ENCODE data around the gene ADGRB3.

Gene ADGRB3

GRCh38 chr6:68680264-68680663, 45.2 kb downstream of the ADGRB3 start:
- Histone ChIP-seq H3K9ac (ENCODE audit: low read length) (no peak overlapping the region), H3K4me3 (ENCODE audit: low read length) (no peak overlapping the region), H3K9me3 (ENCODE audit: control insufficient read depth, low read length) (no peaks in the 10 kb centered on the region), H3K36me3 (ENCODE audit: control insufficient read depth, insufficient read depth, low read length) (no peaks in the 10 kb centered on the region), H3K27me3 (ENCODE audit: control insufficient read depth, insufficient read depth, low read length) (no peaks in the 10 kb centered on the region), H3K4me1 (ENCODE audit: control insufficient read depth, insufficient read depth, low read length) (no peaks in the 10 kb centered on the region)

- Histone ChIP-seq H3K9ac (ENCODE audit: low read length) (no peak overlapping the region), H3K4me3 (ENCODE audit: low read length) (no peak overlapping the region), H3K4me1 (ENCODE audit: control insufficient read depth, insufficient read depth, low read length) (no peaks in the 10 kb centered on the region), H3K36me3 (ENCODE audit: control insufficient read depth, insufficient read depth, low read length) (no peaks in the 10 kb centered on the region), H3K27me3 (ENCODE audit: control insufficient read depth, insufficient read depth, low read length) (no peaks in the 10 kb centered on the region), H3K9me3 (ENCODE audit: control insufficient read depth, low read length) (no peaks in the 10 kb centered on the region)
Observed at GRCh38 chr6:68689910-68690309, 54.8 kb downstream of the ADGRB3 start.

DNA sequence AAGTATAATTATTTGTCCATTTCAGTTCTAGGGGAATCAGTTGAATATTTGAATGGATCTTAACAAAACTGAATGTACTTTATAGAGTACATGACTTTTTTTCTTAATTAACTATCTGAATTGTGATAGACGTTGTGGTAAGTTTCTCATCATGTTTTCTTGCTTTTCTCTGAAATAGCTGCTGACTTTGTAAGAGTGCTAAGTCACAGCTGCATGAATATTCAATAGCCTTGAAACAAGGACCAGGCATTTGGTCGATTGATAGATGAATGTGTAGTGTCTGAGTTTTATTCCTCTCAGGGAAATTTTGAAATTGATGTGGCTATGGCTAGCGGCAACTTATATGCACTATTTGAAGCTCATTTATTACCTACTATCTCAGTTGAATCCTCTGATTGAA, 56.0 kb downstream of the ADGRB3 start:
- H3K4me3 ChIP-seq (ENCODE audit: low read length), result no peak overlapping the region
- no peaks in the 10 kb centered on the region for H3K36me3 ChIP-seq (ENCODE audit: control insufficient read depth, insufficient read depth, low read length)
- H3K4me1 ChIP-seq (ENCODE audit: control insufficient read depth, insufficient read depth, low read length), result no peaks in the 10 kb centered on the region
- no peak overlapping the region for H3K9ac ChIP-seq (ENCODE audit: low read length)
- no peaks in the 10 kb centered on the region for H3K27me3 ChIP-seq (ENCODE audit: control insufficient read depth, insufficient read depth, low read length)
- H3K9me3 ChIP-seq (ENCODE audit: control insufficient read depth, low read length), result no peaks in the 10 kb centered on the region

- no peaks in the 10 kb centered on the region for H3K4me1 ChIP-seq (ENCODE audit: control insufficient read depth, insufficient read depth, low read length)
- no peak overlapping the region for H3K4me3 ChIP-seq (ENCODE audit: low read length)
- H3K9me3 ChIP-seq (ENCODE audit: control insufficient read depth, low read length), result no peaks in the 10 kb centered on the region
- no peaks in the 10 kb centered on the region for H3K36me3 ChIP-seq (ENCODE audit: control insufficient read depth, insufficient read depth, low read length)
- H3K9ac ChIP-seq (ENCODE audit: low read length), result no peak overlapping the region
- H3K27me3 ChIP-seq (ENCODE audit: control insufficient read depth, insufficient read depth, low read length), result no peaks in the 10 kb centered on the region
Observed at GRCh38 chr6:68693271-68693670, 58.2 kb downstream of the ADGRB3 start.

DNA sequence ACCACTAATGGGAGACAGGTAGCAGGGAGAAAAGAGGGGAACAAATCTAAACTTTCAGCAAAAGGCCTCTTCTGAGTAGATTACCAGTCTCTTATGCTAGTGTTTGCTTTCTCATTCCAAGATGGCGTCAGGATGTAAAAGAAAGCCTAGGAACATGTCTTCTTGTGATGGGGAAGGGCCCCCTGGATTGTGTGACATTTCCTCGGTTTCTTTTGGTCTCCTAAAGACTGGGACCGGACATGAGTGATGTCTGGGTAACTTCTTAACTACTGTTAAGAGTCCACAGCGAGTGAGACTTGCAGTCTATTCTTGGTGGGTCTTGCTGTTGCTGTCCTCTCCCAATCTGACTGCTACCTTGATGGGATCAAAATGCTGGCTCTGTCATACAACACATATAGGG, 60.3 kb downstream of the ADGRB3 start:
- Histone ChIP-seq H3K4me3 (ENCODE audit: low read length) (no peak overlapping the region), H3K4me1 (ENCODE audit: control insufficient read depth, insufficient read depth, low read length) (no peaks in the 10 kb centered on the region), H3K9ac (ENCODE audit: low read length) (no peak overlapping the region), H3K27me3 (ENCODE audit: control insufficient read depth, insufficient read depth, low read length) (no peaks in the 10 kb centered on the region), H3K36me3 (ENCODE audit: control insufficient read depth, insufficient read depth, low read length) (no peaks in the 10 kb centered on the region), H3K9me3 (ENCODE audit: control insufficient read depth, low read length) (no peaks in the 10 kb centered on the region)

DNA sequence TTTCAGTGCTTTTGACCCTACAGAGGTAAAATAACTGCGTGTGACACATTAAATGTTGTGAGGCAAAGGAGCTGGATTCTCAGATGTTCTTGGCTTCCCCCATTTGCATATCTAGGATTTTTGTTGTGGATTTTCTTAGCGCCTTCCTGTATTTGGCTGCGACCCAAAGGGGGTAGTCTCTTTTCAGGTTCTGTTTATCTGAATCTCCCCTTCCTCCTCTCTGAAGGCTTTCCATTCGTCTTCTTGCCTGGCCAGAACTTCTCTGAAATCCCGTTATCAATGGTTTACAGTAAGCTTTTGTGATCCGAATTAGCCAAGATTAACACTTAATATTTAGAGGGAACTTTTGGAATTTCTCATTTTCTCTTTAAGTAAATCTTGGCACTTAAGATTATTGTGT, 60.8 kb downstream of the ADGRB3 start:
- Histone ChIP-seq H3K9me3 (ENCODE audit: control insufficient read depth, low read length) (no peaks in the 10 kb centered on the region), H3K4me1 (ENCODE audit: control insufficient read depth, insufficient read depth, low read length) (no peaks in the 10 kb centered on the region), H3K36me3 (ENCODE audit: control insufficient read depth, insufficient read depth, low read length) (no peaks in the 10 kb centered on the region), H3K27me3 (ENCODE audit: control insufficient read depth, insufficient read depth, low read length) (no peaks in the 10 kb centered on the region), H3K9ac (ENCODE audit: low read length) (no peak overlapping the region), H3K4me3 (ENCODE audit: low read length) (no peak overlapping the region)

GRCh38 chr6:68697394-68697793, 62.3 kb downstream of the ADGRB3 start:
- Histone ChIP-seq H3K27me3 (ENCODE audit: control insufficient read depth, insufficient read depth, low read length) (no peaks in the 10 kb centered on the region), H3K9ac (ENCODE audit: low read length) (no peak overlapping the region), H3K4me3 (ENCODE audit: low read length) (no peak overlapping the region), H3K36me3 (ENCODE audit: control insufficient read depth, insufficient read depth, low read length) (no peaks in the 10 kb centered on the region), H3K4me1 (ENCODE audit: control insufficient read depth, insufficient read depth, low read length) (no peaks in the 10 kb centered on the region), H3K9me3 (ENCODE audit: control insufficient read depth, low read length) (no peaks in the 10 kb centered on the region)

DNA sequence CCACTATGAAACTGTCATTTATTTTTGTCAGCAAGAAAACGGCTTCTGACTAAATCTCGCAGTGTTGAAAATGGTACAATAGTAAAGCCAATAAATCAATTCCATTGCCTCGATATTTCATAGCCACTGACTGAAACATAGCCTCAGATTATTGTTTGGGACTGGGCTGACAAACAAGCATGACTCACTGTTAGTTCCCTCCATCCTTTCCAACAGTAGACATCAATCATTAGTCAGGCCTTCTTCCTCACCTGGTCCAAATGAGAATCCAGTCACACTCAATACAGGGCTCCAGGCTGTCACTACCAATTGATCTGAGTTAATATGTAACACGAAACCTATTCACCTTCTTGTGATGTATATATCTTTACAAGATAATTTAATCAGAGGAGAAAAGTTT, 66.1 kb downstream of the ADGRB3 start:
- Histone ChIP-seq H3K27me3 (ENCODE audit: control insufficient read depth, insufficient read depth, low read length) (no peaks in the 10 kb centered on the region), H3K4me3 (ENCODE audit: low read length) (no peak overlapping the region), H3K36me3 (ENCODE audit: control insufficient read depth, insufficient read depth, low read length) (no peaks in the 10 kb centered on the region), H3K4me1 (ENCODE audit: control insufficient read depth, insufficient read depth, low read length) (no peaks in the 10 kb centered on the region), H3K9me3 (ENCODE audit: control insufficient read depth, low read length) (no peaks in the 10 kb centered on the region), H3K9ac (ENCODE audit: low read length) (no peak overlapping the region)

GRCh38 chr6:68704485-68704884, 69.4 kb downstream of the ADGRB3 start:
- H3K9ac ChIP-seq (ENCODE audit: low read length), result no peak overlapping the region
- no peaks in the 10 kb centered on the region for H3K27me3 ChIP-seq (ENCODE audit: control insufficient read depth, insufficient read depth, low read length)
- H3K4me3 ChIP-seq (ENCODE audit: low read length), result no peak overlapping the region
- H3K36me3 ChIP-seq (ENCODE audit: control insufficient read depth, insufficient read depth, low read length), result no peaks in the 10 kb centered on the region
- no peaks in the 10 kb centered on the region for H3K9me3 ChIP-seq (ENCODE audit: control insufficient read depth, low read length)
- no peaks in the 10 kb centered on the region for H3K4me1 ChIP-seq (ENCODE audit: control insufficient read depth, insufficient read depth, low read length)

DNA sequence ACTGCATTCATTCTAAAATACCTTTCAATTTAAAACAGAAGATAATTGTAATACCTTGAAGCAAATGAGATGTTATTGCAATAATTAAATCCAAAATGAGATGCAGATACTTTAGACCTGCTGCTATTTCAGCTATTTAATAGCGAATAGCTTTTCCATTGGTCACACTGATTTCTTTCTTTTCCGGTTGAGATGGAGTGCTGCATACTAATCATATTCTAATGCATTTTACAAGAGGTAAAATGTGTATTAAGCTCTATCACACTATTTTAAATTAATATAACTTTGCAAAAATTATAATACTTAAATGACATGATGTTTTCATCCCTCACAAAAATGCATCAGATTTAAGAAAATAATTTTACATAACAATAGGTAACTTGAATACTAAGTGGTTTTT, 74.0 kb downstream of the ADGRB3 start:
- H3K9ac ChIP-seq (ENCODE audit: low read length), result no peak overlapping the region
- no peaks in the 10 kb centered on the region for H3K36me3 ChIP-seq (ENCODE audit: control insufficient read depth, insufficient read depth, low read length)
- no peaks in the 10 kb centered on the region for H3K4me1 ChIP-seq (ENCODE audit: control insufficient read depth, insufficient read depth, low read length)
- no peaks in the 10 kb centered on the region for H3K9me3 ChIP-seq (ENCODE audit: control insufficient read depth, low read length)
- no peak overlapping the region for H3K4me3 ChIP-seq (ENCODE audit: low read length)
- no peaks in the 10 kb centered on the region for H3K27me3 ChIP-seq (ENCODE audit: control insufficient read depth, insufficient read depth, low read length)

DNA sequence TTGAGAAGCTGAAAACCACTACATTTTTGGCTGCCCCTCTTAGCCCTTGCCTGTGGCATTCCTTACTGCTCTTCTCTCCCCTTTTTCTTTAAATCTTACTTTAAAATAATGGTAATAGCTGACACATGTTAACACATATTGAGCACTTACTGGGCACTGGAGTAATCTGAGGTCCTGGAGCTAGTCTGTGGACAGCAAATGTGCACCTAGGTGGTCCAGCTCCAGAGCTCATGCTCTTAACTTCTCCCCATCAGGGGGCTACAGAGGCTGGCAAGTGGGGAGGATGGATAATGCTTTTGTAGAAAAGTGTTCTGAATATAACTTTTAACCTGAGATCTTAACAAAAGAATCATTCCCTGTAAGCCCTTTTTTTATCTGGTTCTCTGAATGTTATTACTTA, 74.8 kb downstream of the ADGRB3 start:
- H3K36me3 ChIP-seq (ENCODE audit: control insufficient read depth, insufficient read depth, low read length), result no peaks in the 10 kb centered on the region
- no peaks in the 10 kb centered on the region for H3K27me3 ChIP-seq (ENCODE audit: control insufficient read depth, insufficient read depth, low read length)
- no peaks in the 10 kb centered on the region for H3K4me1 ChIP-seq (ENCODE audit: control insufficient read depth, insufficient read depth, low read length)
- no peak overlapping the region for H3K9ac ChIP-seq (ENCODE audit: low read length)
- no peaks in the 10 kb centered on the region for H3K9me3 ChIP-seq (ENCODE audit: control insufficient read depth, low read length)
- H3K4me3 ChIP-seq (ENCODE audit: low read length), result no peak overlapping the region

GRCh38 chr6:68710496-68710895, 75.4 kb downstream of the ADGRB3 start:
- Histone ChIP-seq H3K36me3 (ENCODE audit: control insufficient read depth, insufficient read depth, low read length) (no peaks in the 10 kb centered on the region), H3K4me1 (ENCODE audit: control insufficient read depth, insufficient read depth, low read length) (no peaks in the 10 kb centered on the region), H3K4me3 (ENCODE audit: low read length) (no peak overlapping the region), H3K9ac (ENCODE audit: low read length) (no peak overlapping the region), H3K27me3 (ENCODE audit: control insufficient read depth, insufficient read depth, low read length) (no peaks in the 10 kb centered on the region), H3K9me3 (ENCODE audit: control insufficient read depth, low read length) (no peaks in the 10 kb centered on the region)

- Histone ChIP-seq H3K9ac (ENCODE audit: low read length) (no peak overlapping the region), H3K36me3 (ENCODE audit: control insufficient read depth, insufficient read depth, low read length) (no peaks in the 10 kb centered on the region), H3K4me3 (ENCODE audit: low read length) (no peak overlapping the region), H3K4me1 (ENCODE audit: control insufficient read depth, insufficient read depth, low read length) (no peaks in the 10 kb centered on the region), H3K27me3 (ENCODE audit: control insufficient read depth, insufficient read depth, low read length) (no peaks in the 10 kb centered on the region), H3K9me3 (ENCODE audit: control insufficient read depth, low read length) (no peaks in the 10 kb centered on the region)
Observed at GRCh38 chr6:68710916-68711315, 75.8 kb downstream of the ADGRB3 start.
